ENCODE data around the gene UGT1A4. TPM values are rescaled to one million over a fixed set of nuclear protein-coding genes. Genes with fewer than 3 reads are reported as not detected.

The UGT1A4 gene
- total RNA-seq, 3 donors from 2014 or later (not counting 1 experiment from before 2014, with no cell fraction given), result not detected

GRCh38 chr2:233813236-233814055, 94.9 kb downstream of the UGT1A4 start:
- ATAC-seq, result no peak
- Mint-ChIP-seq H3K27me3 (ENCODE audit: low read depth in 2 of 2) (peaks cover 11 to 28% of the 10 kb centered on the region in 2 donors), H3K4me3 (no peak overlapping the region), H3K36me3 (no peaks in the 10 kb centered on the region), H3K9me3 (no peaks in the 10 kb centered on the region), H3K27ac (no peak overlapping the region), H3K4me1 (peaks cover 0 to 5% of the 10 kb centered on the region in 2 donors)
- H3K4me3 ChIP-seq (ENCODE audit: low read length), result no peak overlapping the region
- H3K36me3 ChIP-seq (ENCODE audit: control insufficient read depth, insufficient read depth, low read length), result no peaks in the 10 kb centered on the region
- no peak overlapping the region for H3K27ac ChIP-seq (ENCODE audit: low read length)
- H3K9me3 ChIP-seq (ENCODE audit: control insufficient read depth, insufficient read depth, low read length), result no peaks in the 10 kb centered on the region
- H3K27me3 ChIP-seq (ENCODE audit: control insufficient read depth, insufficient read depth, low read length), result no peaks in the 10 kb centered on the region
- TF ChIP-seq CTCF (IDR thresholded peaks at IDR 0.05), result no peak
- 94% methylated on average over 3 of the region's 3 CpGs for WGBS (ENCODE audit: insufficient coverage)
- no peaks in the 10 kb centered on the region for H3K4me1 ChIP-seq (ENCODE audit: control insufficient read depth, insufficient read depth, low read length)
- DNase-seq, result no peak
- intact Hi-C loops (cut with micrococcal nuclease), result no loop called here

DNA sequence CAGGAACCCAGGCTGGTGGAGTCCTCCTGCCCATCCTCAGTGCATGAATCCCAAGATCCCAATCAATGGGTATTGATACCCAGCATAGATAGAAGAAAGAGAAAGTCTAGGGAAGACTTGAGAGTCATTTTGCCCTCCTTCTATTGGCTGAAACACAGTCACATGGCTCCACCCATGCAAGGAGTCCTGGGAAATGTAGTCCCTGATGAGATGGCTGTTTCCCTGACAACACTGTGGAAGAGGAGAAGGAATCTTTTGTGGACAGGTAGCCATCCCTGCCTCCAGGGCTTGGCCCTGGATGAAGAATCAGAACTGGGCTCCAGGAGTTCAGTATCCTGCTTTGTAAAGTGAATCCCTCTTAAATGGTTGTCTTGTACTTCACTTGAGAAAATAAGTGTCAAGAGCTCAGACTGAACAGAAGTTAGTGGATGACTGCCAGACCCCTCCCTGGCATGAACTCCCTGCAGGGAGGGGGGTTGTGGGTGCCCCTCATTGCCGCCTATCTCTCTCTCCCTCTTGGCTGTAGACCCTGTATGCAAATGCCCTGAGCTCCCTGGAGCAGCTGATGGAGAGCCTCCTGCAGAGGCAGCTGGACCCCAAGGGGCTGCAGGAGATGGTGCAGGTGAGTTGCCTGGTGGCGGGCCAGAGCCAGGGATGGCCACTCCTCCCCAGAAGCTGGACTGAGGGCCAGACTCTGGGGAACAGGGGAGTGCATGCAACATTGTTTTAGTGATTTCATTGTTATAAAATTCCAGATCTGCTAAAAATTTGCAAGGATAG, 95.7 kb downstream of the UGT1A4 start:
- peaks cover 0 to 5% of the 10 kb centered on the region in 2 donors for H3K4me1 Mint-ChIP-seq
- TF ChIP-seq CTCF (IDR thresholded peaks at IDR 0.05), result no peak
- no peak overlapping the region for H3K4me3 ChIP-seq (ENCODE audit: low read length)
- DNase-seq (no peak), ATAC-seq (no peak)
- intact Hi-C loops (cut with micrococcal nuclease), result no loop called here
- H3K27me3 ChIP-seq (ENCODE audit: control insufficient read depth, insufficient read depth, low read length), result no peaks in the 10 kb centered on the region
- 89% methylated on average over 2 of the region's 2 CpGs for WGBS (ENCODE audit: insufficient coverage)
- no peaks in the 10 kb centered on the region for H3K36me3 Mint-ChIP-seq
- H3K4me1 ChIP-seq (ENCODE audit: control insufficient read depth, insufficient read depth, low read length), result no peaks in the 10 kb centered on the region
- peaks cover 11 to 28% of the 10 kb centered on the region in 2 donors for H3K27me3 Mint-ChIP-seq (ENCODE audit: low read depth in 2 of 2)
- no peak overlapping the region for H3K27ac Mint-ChIP-seq
- H3K36me3 ChIP-seq (ENCODE audit: control insufficient read depth, insufficient read depth, low read length), result no peaks in the 10 kb centered on the region
- H3K4me3 Mint-ChIP-seq, result no peak overlapping the region
- H3K9me3 Mint-ChIP-seq, result no peaks in the 10 kb centered on the region
- H3K27ac ChIP-seq (ENCODE audit: low read length), result no peak overlapping the region
- no peaks in the 10 kb centered on the region for H3K9me3 ChIP-seq (ENCODE audit: control insufficient read depth, insufficient read depth, low read length)

DNA sequence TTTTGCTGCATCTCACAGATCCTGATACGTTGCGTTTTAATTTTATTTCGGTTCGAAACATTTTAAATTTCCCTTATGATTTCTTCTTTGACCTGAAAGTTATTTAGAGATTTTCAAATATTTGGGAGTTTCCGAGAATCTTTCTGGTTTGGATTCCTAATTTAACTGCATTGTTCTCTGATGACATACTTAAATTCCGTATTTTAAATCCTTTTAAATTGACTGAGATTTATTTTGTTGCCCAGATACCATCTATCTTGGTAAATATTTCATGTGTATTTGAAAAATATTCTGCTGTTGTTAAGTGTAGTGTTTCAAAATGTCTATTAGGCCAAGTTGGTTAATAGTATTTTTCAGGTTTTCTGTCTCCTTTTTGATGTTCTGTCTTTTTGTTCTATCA, 97.3 kb downstream of the UGT1A4 start:
- no peak overlapping the region for H3K4me3 Mint-ChIP-seq
- H3K27me3 Mint-ChIP-seq (ENCODE audit: low read depth in 2 of 2), result peaks cover 11 to 21% of the 10 kb centered on the region in 2 donors
- H3K27ac Mint-ChIP-seq, result no peak overlapping the region
- ATAC-seq (no peak), DNase-seq (no peak)
- Histone ChIP-seq H3K27me3 (ENCODE audit: control insufficient read depth, insufficient read depth, low read length) (no peaks in the 10 kb centered on the region), H3K4me3 (ENCODE audit: low read length) (no peak overlapping the region), H3K4me1 (ENCODE audit: control insufficient read depth, insufficient read depth, low read length) (no peaks in the 10 kb centered on the region), H3K9me3 (ENCODE audit: control insufficient read depth, insufficient read depth, low read length) (no peaks in the 10 kb centered on the region), H3K27ac (ENCODE audit: low read length) (no peak overlapping the region), H3K36me3 (ENCODE audit: control insufficient read depth, insufficient read depth, low read length) (no peaks in the 10 kb centered on the region)
- no peak for TF ChIP-seq CTCF (IDR thresholded peaks at IDR 0.05)
- 100% methylated on average over 1 of the region's 6 CpGs for WGBS (ENCODE audit: insufficient coverage)
- H3K4me1 Mint-ChIP-seq, result peaks cover 0 to 5% of the 10 kb centered on the region in 2 donors
- no peaks in the 10 kb centered on the region for H3K9me3 Mint-ChIP-seq
- no peaks in the 10 kb centered on the region for H3K36me3 Mint-ChIP-seq
- intact Hi-C loops (cut with micrococcal nuclease), result no loop called here

All from natural killer cell (primary cell).